ENCODE measurements around the gene STXBP2.
"Not testable (repeated sequence)": the region's sequence is repeated elsewhere in the genome, so short reads cannot be mapped to it uniquely, and the experiment has no call there.

Gene STXBP2

GRCh38 chr19:7642295-7643030 is 5.6 kb downstream of the STXBP2 start:
- Histone ChIP-seq H3K36me3 (ENCODE audit: insufficient read depth, low read length) (no peaks in the 10 kb centered on the region), H3K27ac (no peak overlapping the region), H3K9ac (ENCODE audit: insufficient read length) (no peak overlapping the region), H3K4me3 (no peak overlapping the region), H3K9me3 (ENCODE audit: low read depth, low read length) (no peaks in the 10 kb centered on the region)
- DNase-seq (ENCODE audit: low read depth, low spot score) = no peak
- TF ChIP-seq FOXP2 (optimal IDR thresholded peaks at IDR 0.05; ENCODE audit: control extremely low read depth, extremely low read length, insufficient read depth) = no peak
- no peak for TF ChIP-seq EZH2 (IDR thresholded peaks at IDR 0.05)
- no peak for TF ChIP-seq POLR2AphosphoS5 (IDR thresholded peaks at IDR 0.05; ENCODE audit: borderline replicate concordance, low read depth, low read length)

- H3K4me3 ChIP-seq = no peak overlapping the region
- no peak overlapping the region for H3K9ac ChIP-seq (ENCODE audit: insufficient read length)
- H3K36me3 ChIP-seq (ENCODE audit: insufficient read depth, low read length) = no peaks in the 10 kb centered on the region
Observed at GRCh38 chr19:7643031-7643415, 6.1 kb downstream of the STXBP2 start.

GRCh38 chr19:7643629-7644549 is 7.0 kb downstream of the STXBP2 start:
- H3K27ac ChIP-seq; H3K4me3 ChIP-seq; H3K9me3 ChIP-seq (ENCODE audit: low read depth, low read length); DNase-seq (ENCODE audit: low read depth, low spot score); H3K9ac ChIP-seq (ENCODE audit: insufficient read length); H3K36me3 ChIP-seq (ENCODE audit: insufficient read depth, low read length): not testable (repeated sequence)

More at GRCh38 chr19:7643031-7643415, 6.1 kb downstream of the STXBP2 start:
- H3K27ac ChIP-seq = no peak overlapping the region
- no peaks in the 10 kb centered on the region for H3K9me3 ChIP-seq (ENCODE audit: low read depth, low read length)
- DNase-seq (ENCODE audit: low read depth, low spot score) = no peak
- TF ChIP-seq POLR2AphosphoS5 (IDR thresholded peaks at IDR 0.05; ENCODE audit: borderline replicate concordance, low read depth, low read length) (no peak), EZH2 (IDR thresholded peaks at IDR 0.05) (no peak), FOXP2 (optimal IDR thresholded peaks at IDR 0.05; ENCODE audit: control extremely low read depth, extremely low read length, insufficient read depth) (no peak)

GRCh38 chr19:7644550-7644877 is 7.6 kb downstream of the STXBP2 start:
- Histone ChIP-seq H3K4me3 (no peak overlapping the region), H3K27ac (no peak overlapping the region), H3K9me3 (ENCODE audit: low read depth, low read length) (no peaks in the 10 kb centered on the region), H3K36me3 (ENCODE audit: insufficient read depth, low read length) (no peaks in the 10 kb centered on the region), H3K9ac (ENCODE audit: insufficient read length) (no peak overlapping the region)
- no peak for DNase-seq (ENCODE audit: low read depth, low spot score)
- TF ChIP-seq EZH2 (IDR thresholded peaks at IDR 0.05) (no peak), POLR2AphosphoS5 (IDR thresholded peaks at IDR 0.05; ENCODE audit: borderline replicate concordance, low read depth, low read length) (no peak), FOXP2 (optimal IDR thresholded peaks at IDR 0.05; ENCODE audit: control extremely low read depth, extremely low read length, insufficient read depth) (no peak)

- Histone ChIP-seq H3K4me3 (no peak overlapping the region), H3K27ac (no peak overlapping the region), H3K36me3 (ENCODE audit: insufficient read depth, low read length) (no peaks in the 10 kb centered on the region), H3K9ac (ENCODE audit: insufficient read length) (no peak overlapping the region), H3K9me3 (ENCODE audit: low read depth, low read length) (no peaks in the 10 kb centered on the region)
- DNase-seq (ENCODE audit: low read depth, low spot score) = no peak
- TF ChIP-seq FOXP2 (optimal IDR thresholded peaks at IDR 0.05; ENCODE audit: control extremely low read depth, extremely low read length, insufficient read depth) (no peak), POLR2AphosphoS5 (IDR thresholded peaks at IDR 0.05; ENCODE audit: borderline replicate concordance, low read depth, low read length) (no peak; the same call in 1 of the 2 replicates), EZH2 (IDR thresholded peaks at IDR 0.05) (no peak)
Observed at GRCh38 chr19:7645163-7645562, 8.3 kb downstream of the STXBP2 start.

GRCh38 chr19:7645656-7646425 is 8.9 kb downstream of the STXBP2 start:
- H3K9me3 ChIP-seq (ENCODE audit: low read depth, low read length) = no peaks in the 10 kb centered on the region
- H3K27ac ChIP-seq = no peak overlapping the region
- H3K36me3 ChIP-seq (ENCODE audit: insufficient read depth, low read length) = no peaks in the 10 kb centered on the region
- H3K9ac ChIP-seq (ENCODE audit: insufficient read length) = no peak overlapping the region
- H3K4me3 ChIP-seq = no peak overlapping the region
- TF ChIP-seq POLR2AphosphoS5 (IDR thresholded peaks at IDR 0.05; ENCODE audit: borderline replicate concordance, low read depth, low read length) (no peak), EZH2 (IDR thresholded peaks at IDR 0.05) (no peak), FOXP2 (optimal IDR thresholded peaks at IDR 0.05; ENCODE audit: control extremely low read depth, extremely low read length, insufficient read depth) (no peak)
- DNase-seq (ENCODE audit: low read depth, low spot score) = no peak

- no peak overlapping the region for H3K4me3 ChIP-seq
- H3K36me3 ChIP-seq (ENCODE audit: insufficient read depth, low read length) = no peaks in the 10 kb centered on the region
- no peak for DNase-seq (ENCODE audit: low read depth, low spot score)
- H3K9me3 ChIP-seq (ENCODE audit: low read depth, low read length) = no peaks in the 10 kb centered on the region
- no peak overlapping the region for H3K27ac ChIP-seq
- TF ChIP-seq EZH2 (IDR thresholded peaks at IDR 0.05) (no peak), FOXP2 (optimal IDR thresholded peaks at IDR 0.05; ENCODE audit: control extremely low read depth, extremely low read length, insufficient read depth) (no peak), POLR2AphosphoS5 (IDR thresholded peaks at IDR 0.05; ENCODE audit: borderline replicate concordance, low read depth, low read length) (no peak)
- H3K9ac ChIP-seq (ENCODE audit: insufficient read length) = no peak overlapping the region
Observed at GRCh38 chr19:7646426-7646700, 9.5 kb downstream of the STXBP2 start.

DNA sequence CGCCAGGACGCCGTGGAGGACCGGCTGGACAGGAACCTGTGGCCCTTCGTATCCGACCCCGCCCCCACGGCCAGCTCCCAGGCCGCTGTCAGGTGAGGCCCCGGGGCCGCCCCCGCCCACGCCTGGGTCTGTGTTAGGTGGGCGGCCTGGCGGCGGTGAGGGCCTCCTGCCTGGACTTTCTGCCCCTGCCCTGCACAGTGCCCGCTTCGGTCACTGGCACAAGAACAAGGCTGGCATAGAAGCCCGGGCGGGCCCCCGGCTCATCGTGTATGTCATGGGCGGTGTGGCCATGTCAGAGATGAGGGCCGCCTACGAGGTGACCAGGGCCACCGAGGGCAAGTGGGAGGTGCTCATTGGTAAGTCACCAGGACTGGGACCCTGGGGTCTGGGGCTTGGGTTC is 10.2 kb downstream of the STXBP2 start:
- no peak for TF ChIP-seq POLR2AphosphoS5 (IDR thresholded peaks at IDR 0.05; ENCODE audit: borderline replicate concordance, low read depth, low read length)
- TF ChIP-seq EZH2 (IDR thresholded peaks at IDR 0.05) = no peak
- TF ChIP-seq FOXP2 (optimal IDR thresholded peaks at IDR 0.05; ENCODE audit: control extremely low read depth, extremely low read length, insufficient read depth) = no peak
- Histone ChIP-seq H3K9me3 (ENCODE audit: low read depth, low read length) (no peaks in the 10 kb centered on the region), H3K27ac (no peak overlapping the region), H3K4me3 (no peak overlapping the region), H3K36me3 (ENCODE audit: insufficient read depth, low read length) (no peaks in the 10 kb centered on the region), H3K9ac (ENCODE audit: insufficient read length) (no peak overlapping the region)
- no peak for DNase-seq (ENCODE audit: low read depth, low spot score)
